Neural cell (in vitro differentiated cells): Measurements from ENCODE around the gene CHPF2. TPM values are rescaled to one million over a fixed set of nuclear protein-coding genes. Genes with fewer than 3 reads are reported as not detected.

ENCODE experiments used
- H2AFZ ChIP-seq: fragments of 200-600, 300-800 bp; sonication (generic), shearing (Covaris generic); 2 replicates; pipeline ENCODE4 v1.6.0; 2014; ENCODE audit warnings: low read depth, mild to moderate bottlenecking, antibody characterized with exemption, low read length, moderate library complexity
- H3F3A ChIP-seq: fragments of 200-600 bp; shearing (Covaris generic); 2 replicates; pipeline ENCODE4 v1.6.1; 2016; ENCODE audit warnings: mild to moderate bottlenecking, moderate library complexity, mixed read lengths, antibody characterized with exemption, low read length; ENCODE audit not compliant: insufficient read depth, poor library complexity, severe bottlenecking
- H3K27ac ChIP-seq: fragments of 200-600, 300-800 bp; sonication (generic), shearing (Covaris generic); 2 replicates; pipeline ENCODE4 v1.5.1; 2014; ENCODE audit warnings: mild to moderate bottlenecking, low read length, moderate library complexity
- H3K27me3 ChIP-seq: fragments of 300-800, 200-600 bp; sonication (generic), shearing (Covaris generic); 2 replicates; pipeline ENCODE4 v1.6.0; 2014; ENCODE audit warnings: mild to moderate bottlenecking, low read depth, low read length, moderate library complexity; ENCODE audit not compliant: insufficient read depth
- H3K36me3 ChIP-seq: fragments of 300-800, 200-600 bp; sonication (generic), shearing (Covaris generic); 2 replicates; pipeline ENCODE4 v1.5.1; 2014; ENCODE audit warnings: mild to moderate bottlenecking, antibody characterized with exemption, low read length, moderate library complexity; ENCODE audit not compliant: insufficient read depth
- H3K4me2 ChIP-seq: fragments of 300-800, 200-600 bp; sonication (generic), shearing (Covaris generic); 2 replicates; pipeline ENCODE4 v1.6.0; 2014; ENCODE audit warnings: mild to moderate bottlenecking, low read length
- H3K4me3 ChIP-seq: fragments of 300-800, 200-600 bp; sonication (generic), shearing (Covaris generic); 2 replicates; pipeline ENCODE4 v1.5.1; 2014; ENCODE audit warnings: mild to moderate bottlenecking, low read length, moderate library complexity
- H3K79me2 ChIP-seq: fragments of 200-600 bp; shearing (Covaris generic); replicated peaks from 2 replicates; pipeline ENCODE4 v1.6.0; 2014; ENCODE audit warnings: mild to moderate bottlenecking, low read length, moderate library complexity; ENCODE audit not compliant: insufficient read depth
- H3K9ac ChIP-seq: fragments of 300-800, 200-600 bp; sonication (generic), shearing (Covaris generic); 2 replicates; pipeline ENCODE4 v1.6.1; 2016; ENCODE audit warnings: mild to moderate bottlenecking, low read length, mixed read lengths
- H3K9me2 ChIP-seq: fragments of 200-600 bp; shearing (Covaris generic); 2 replicates; pipeline ENCODE4 v1.6.1; 2016; ENCODE audit warnings: mild to moderate bottlenecking, low read length, mixed read lengths; ENCODE audit not compliant: insufficient read depth
- H3K9me3 ChIP-seq: fragments of 200-600, 300-800 bp; sonication (generic), shearing (Covaris generic); 2 replicates; pipeline ENCODE4 v1.6.1; 2016; ENCODE audit warnings: mild to moderate bottlenecking, mixed run types, low read length, moderate library complexity, mixed read lengths
- H4K20me1 ChIP-seq: fragments of 200-600 bp; shearing (Covaris generic); 2 replicates; pipeline ENCODE4 v1.6.1; 2016; ENCODE audit warnings: mild to moderate bottlenecking, mixed run types; ENCODE audit not compliant: insufficient read depth
- CTCF ChIP-seq: fragments of 450-650 bp; IDR thresholded peaks from 2 replicates; pipeline ENCODE4 v1.5.1; 2014; ENCODE audit warnings: antibody characterized with exemption, mild to moderate bottlenecking, moderate library complexity; ENCODE audit not compliant: poor library complexity, severe bottlenecking
- EP300 ChIP-seq: fragments of 450-650 bp; conservative IDR thresholded peaks from 2 replicates; pipeline ENCODE4 v1.6.1; 2014; ENCODE audit warnings: antibody characterized with exemption, mild to moderate bottlenecking, moderate library complexity; ENCODE audit not compliant: poor library complexity, severe bottlenecking
- EZH2 ChIP-seq: fragments of 200-600, 300-800 bp; shearing (Covaris generic), sonication (generic); IDR thresholded peaks from 2 replicates; pipeline ENCODE4 v1.6.1; 2014; ENCODE audit warnings: antibody characterized with exemption, low read length, borderline replicate concordance, mild to moderate bottlenecking; ENCODE audit not compliant: insufficient read depth, poor library complexity, severe bottlenecking
- MXI1 ChIP-seq: fragments of 450-650 bp; conservative IDR thresholded peaks from 2 replicates; pipeline ENCODE4 v1.6.1; 2014; ENCODE audit warnings: antibody characterized with exemption, mild to moderate bottlenecking; ENCODE audit not compliant: poor library complexity, severe bottlenecking
- POLR2AphosphoS5 ChIP-seq: IDR thresholded peaks from 2 replicates; pipeline ENCODE4 v1.6.1; 2012
- RAD21 ChIP-seq: fragments of 450-650 bp; conservative IDR thresholded peaks from 2 replicates; pipeline ENCODE4 v1.6.1; 2014; ENCODE audit warnings: antibody characterized with exemption, mild to moderate bottlenecking, moderate library complexity
- REST ChIP-seq: IDR thresholded peaks from 2 replicates; pipeline ENCODE4 v1.6.1; 2012; ENCODE audit warnings: borderline replicate concordance
- SMC3 ChIP-seq: fragments of 450-650 bp; conservative IDR thresholded peaks from 2 replicates; pipeline ENCODE4 v1.6.1; 2014; ENCODE audit warnings: antibody characterized with exemption, mild to moderate bottlenecking, moderate library complexity; ENCODE audit not compliant: poor library complexity
- TAF1 ChIP-seq: IDR thresholded peaks from 2 replicates; pipeline ENCODE4 v1.6.1; 2012; ENCODE audit warnings: low read depth
- polyA plus RNA-seq: library from polyadenylated mRNA; depleted of rRNA; stranded (reverse); fragments of >200 nt; gene quantifications from 2 replicates; pipeline ENCODE4 v1.2.3, GENCODE V29; 2014

CHPF2 gene
- polyA plus RNA-seq, 1 donor from 2014 or later = 22.5 TPM

- no peak for TF ChIP-seq EP300
- no peak for TF ChIP-seq MXI1
- no peak for TF ChIP-seq POLR2AphosphoS5
- TF ChIP-seq SMC3 = no peak
- TF ChIP-seq EZH2 = no peak
- TF ChIP-seq RAD21 = no peak
- TF ChIP-seq REST = no peak
- no peak for TF ChIP-seq TAF1
- TF ChIP-seq CTCF = no peak
- no peak overlapping the region for H3K27ac ChIP-seq
- H3F3A ChIP-seq = no peaks in the 10 kb centered on the region
- no peaks in the 10 kb centered on the region for H4K20me1 ChIP-seq
- no peak overlapping the region for H3K4me2 ChIP-seq
- H3K36me3 ChIP-seq = no peaks in the 10 kb centered on the region
- H3K27me3 ChIP-seq = no peaks in the 10 kb centered on the region
- H3K79me2 ChIP-seq = no peaks in the 10 kb centered on the region
- H3K9me2 ChIP-seq = no peaks in the 10 kb centered on the region
- H3K9me3 ChIP-seq = no peaks in the 10 kb centered on the region
- H2AFZ ChIP-seq = no peak overlapping the region
- H3K4me3 ChIP-seq = no peak overlapping the region
- no peak overlapping the region for H3K9ac ChIP-seq
Measured at GRCh38 chr7:151283302-151283701, 51.0 kb downstream of the CHPF2 start.

GRCh38 chr7:151286148-151286547 is 53.9 kb downstream of the CHPF2 start:
- no peaks in the 10 kb centered on the region for H4K20me1 ChIP-seq
- H3K27ac ChIP-seq = no peak overlapping the region
- H3K36me3 ChIP-seq = no peaks in the 10 kb centered on the region
- no peak overlapping the region for H3K4me2 ChIP-seq
- H3K9ac ChIP-seq = no peak overlapping the region
- H2AFZ ChIP-seq = no peak overlapping the region
- H3K4me3 ChIP-seq = no peak overlapping the region
- no peak for TF ChIP-seq MXI1
- no peak for TF ChIP-seq RAD21
- H3K9me2 ChIP-seq = no peaks in the 10 kb centered on the region
- H3K27me3 ChIP-seq = no peaks in the 10 kb centered on the region
- no peaks in the 10 kb centered on the region for H3K79me2 ChIP-seq
- no peaks in the 10 kb centered on the region for H3F3A ChIP-seq
- no peaks in the 10 kb centered on the region for H3K9me3 ChIP-seq

Other genes with a start within 250 kb of the CHPF2 start
- gene NOS3, start 241.5 kb upstream of the CHPF2 start, polyA plus RNA-seq = not detected in 2 replicates
- 1.2 and 1.4 TPM in 2 replicates for gene ATG9B, start 208.0 kb upstream of the CHPF2 start, polyA plus RNA-seq
- gene ABCB8, start 204.0 kb upstream of the CHPF2 start, polyA plus RNA-seq = 34.4 and 40.5 TPM in 2 replicates
- gene ASIC3, start 184.0 kb upstream of the CHPF2 start, polyA plus RNA-seq = 3.3 and 4.4 TPM in 2 replicates
- 82.2 and 88.3 TPM in 2 replicates for gene CDK5, start 174.6 kb upstream of the CHPF2 start, polyA plus RNA-seq
- gene SLC4A2, start 172.9 kb upstream of the CHPF2 start, polyA plus RNA-seq = 2.4 and 4.8 TPM in 2 replicates
- gene FASTK, start 151.7 kb upstream of the CHPF2 start, polyA plus RNA-seq = 147 and 182 TPM in 2 replicates
- 35.2 and 43.9 TPM in 2 replicates for gene TMUB1, start 149.0 kb upstream of the CHPF2 start, polyA plus RNA-seq
- 92.9 and 117 TPM in 2 replicates for gene AGAP3, start 146.0 kb upstream of the CHPF2 start, polyA plus RNA-seq
- not detected in 2 replicates for gene GBX1, start 64.8 kb upstream of the CHPF2 start, polyA plus RNA-seq
- not detected in 2 replicates for gene ASB10, start 45.2 kb upstream of the CHPF2 start, polyA plus RNA-seq
- not detected in 2 replicates for gene H2BK1, start 22.0 kb upstream of the CHPF2 start, polyA plus RNA-seq
- 32.7 and 45.8 TPM in 2 replicates for gene ABCF2, start 5.3 kb upstream of the CHPF2 start, polyA plus RNA-seq
- gene SMARCD3, start 16.2 kb downstream of the CHPF2 start, polyA plus RNA-seq = 199 and 216 TPM in 2 replicates
- 40.0 and 48.4 TPM in 2 replicates for gene NUB1, start 109.3 kb downstream of the CHPF2 start, polyA plus RNA-seq
- gene WDR86, start 177.6 kb downstream of the CHPF2 start, polyA plus RNA-seq = 45.6 and 46.2 TPM in 2 replicates
- gene CRYGN, start 207.7 kb downstream of the CHPF2 start, polyA plus RNA-seq = not detected in 2 replicates